ENCODE data around the gene CNTNAP2.
"Not testable (repeated sequence)": the region's sequence is repeated elsewhere in the genome, so short reads cannot be mapped to it uniquely, and the experiment has no call there.

CNTNAP2 gene

GRCh38 chr7:147044941-147045340, 928.3 kb downstream of the CNTNAP2 start:
- DNase-seq (ENCODE audit: low read depth, low spot score): no peak
- H3K27ac ChIP-seq: no peak overlapping the region

- DNase-seq (ENCODE audit: low read depth, low spot score): no peak
- H3K27ac ChIP-seq: no peak overlapping the region
These were observed 931.1 kb downstream of the CNTNAP2 start for GRCh38 chr7:147047696-147048095.

- DNase-seq (ENCODE audit: low read depth, low spot score): no peak
- H3K27ac ChIP-seq: no peak overlapping the region
These were observed 932.3 kb downstream of the CNTNAP2 start for GRCh38 chr7:147048864-147049263.

- no peak for DNase-seq (ENCODE audit: low read depth, low spot score)
These were observed 936.2 kb downstream of the CNTNAP2 start for GRCh38 chr7:147052818-147053217.

GRCh38 chr7:147053746-147054145, 937.1 kb downstream of the CNTNAP2 start:
- DNase-seq (ENCODE audit: low read depth, low spot score): no peak

More at GRCh38 chr7:147052818-147053217, 936.2 kb downstream of the CNTNAP2 start:
- H3K27ac ChIP-seq: no peak overlapping the region

GRCh38 chr7:147060070-147060469, 943.5 kb downstream of the CNTNAP2 start:
- no peak overlapping the region for H3K27ac ChIP-seq
- DNase-seq (ENCODE audit: low read depth, low spot score): no peak

More at GRCh38 chr7:147053746-147054145, 937.1 kb downstream of the CNTNAP2 start:
- H3K27ac ChIP-seq: no peak overlapping the region

GRCh38 chr7:147062897-147063296, 946.3 kb downstream of the CNTNAP2 start:
- H3K27ac ChIP-seq: no peak overlapping the region
- no peak for DNase-seq (ENCODE audit: low read depth, low spot score)

- no peak overlapping the region for H3K27ac ChIP-seq
These were observed 952.2 kb downstream of the CNTNAP2 start for GRCh38 chr7:147068842-147069241.

GRCh38 chr7:147069771-147070170, 953.2 kb downstream of the CNTNAP2 start:
- no peak overlapping the region for H3K27ac ChIP-seq
- no peak for DNase-seq (ENCODE audit: low read depth, low spot score)

More at GRCh38 chr7:147068842-147069241, 952.2 kb downstream of the CNTNAP2 start:
- no peak for DNase-seq (ENCODE audit: low read depth, low spot score)

GRCh38 chr7:147070886-147071285, 954.3 kb downstream of the CNTNAP2 start:
- no peak for DNase-seq (ENCODE audit: low read depth, low spot score)
- H3K27ac ChIP-seq: no peak overlapping the region

GRCh38 chr7:147071536-147071935, 954.9 kb downstream of the CNTNAP2 start:
- no peak overlapping the region for H3K27ac ChIP-seq
- no peak for DNase-seq (ENCODE audit: low read depth, low spot score)

GRCh38 chr7:147078312-147078711, 961.7 kb downstream of the CNTNAP2 start:
- no peak overlapping the region for H3K27ac ChIP-seq
- DNase-seq (ENCODE audit: low read depth, low spot score): no peak

- H3K27ac ChIP-seq: no peak overlapping the region
- no peak for DNase-seq (ENCODE audit: low read depth, low spot score)
These were observed 962.5 kb downstream of the CNTNAP2 start for GRCh38 chr7:147079083-147079482.

- no peak for DNase-seq (ENCODE audit: low read depth, low spot score)
These were observed 963.4 kb downstream of the CNTNAP2 start for GRCh38 chr7:147079921-147080420.

GRCh38 chr7:147081117-147081516, 964.5 kb downstream of the CNTNAP2 start:
- no peak for DNase-seq (ENCODE audit: low read depth, low spot score)
- H3K27ac ChIP-seq: no peak overlapping the region

More at GRCh38 chr7:147079921-147080420, 963.4 kb downstream of the CNTNAP2 start:
- H3K27ac ChIP-seq: no peak overlapping the region

GRCh38 chr7:147089051-147089461, 972.5 kb downstream of the CNTNAP2 start:
- H3K27ac ChIP-seq: no peak overlapping the region
- no peak for DNase-seq (ENCODE audit: low read depth, low spot score)

GRCh38 chr7:147089608-147090007, 973.0 kb downstream of the CNTNAP2 start:
- H3K27ac ChIP-seq: no peak overlapping the region
- no peak for DNase-seq (ENCODE audit: low read depth, low spot score)

- no peak overlapping the region for H3K27ac ChIP-seq
- no peak for DNase-seq (ENCODE audit: low read depth, low spot score)
These were observed 980.0 kb downstream of the CNTNAP2 start for GRCh38 chr7:147096629-147097028.

GRCh38 chr7:147103224-147103623, 986.6 kb downstream of the CNTNAP2 start:
- no peak overlapping the region for H3K27ac ChIP-seq
- DNase-seq (ENCODE audit: low read depth, low spot score): no peak

- no peak for DNase-seq (ENCODE audit: low read depth, low spot score)
- no peak overlapping the region for H3K27ac ChIP-seq
These were observed 990.1 kb downstream of the CNTNAP2 start for GRCh38 chr7:147106746-147107145.

GRCh38 chr7:147114525-147114924, 997.9 kb downstream of the CNTNAP2 start:
- not testable (repeated sequence) for DNase-seq (ENCODE audit: low read depth, low spot score)

GRCh38 chr7:147136352-147136751, 1019.8 kb downstream of the CNTNAP2 start:
- H3K27ac ChIP-seq: no peak overlapping the region
- DNase-seq (ENCODE audit: low read depth, low spot score): no peak

More at GRCh38 chr7:147114525-147114924, 997.9 kb downstream of the CNTNAP2 start:
- not testable (repeated sequence) for H3K27ac ChIP-seq
